ENCODE results near the gene BIN1.

DNA sequence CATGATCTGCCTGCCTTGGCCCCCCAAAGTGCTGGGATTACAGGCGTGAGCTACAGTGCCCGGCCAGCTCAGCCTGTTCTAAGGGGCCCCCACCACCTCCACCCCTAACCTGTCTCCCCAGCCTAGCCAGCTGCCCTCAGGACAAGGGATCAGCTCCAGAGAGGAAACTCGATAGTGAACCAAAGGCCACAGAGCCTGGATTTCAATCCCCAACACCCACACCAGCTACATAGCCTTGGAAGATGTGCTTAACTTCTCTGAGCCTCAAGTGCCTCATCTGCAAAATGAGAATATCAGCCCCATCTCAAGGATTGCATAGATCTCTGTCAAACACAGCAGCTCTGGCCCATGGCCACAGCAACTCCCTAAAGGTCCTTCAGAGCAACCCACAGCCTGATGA is 32.0 kb downstream of the BIN1 start:
- TF ChIP-seq, protein P1, sequence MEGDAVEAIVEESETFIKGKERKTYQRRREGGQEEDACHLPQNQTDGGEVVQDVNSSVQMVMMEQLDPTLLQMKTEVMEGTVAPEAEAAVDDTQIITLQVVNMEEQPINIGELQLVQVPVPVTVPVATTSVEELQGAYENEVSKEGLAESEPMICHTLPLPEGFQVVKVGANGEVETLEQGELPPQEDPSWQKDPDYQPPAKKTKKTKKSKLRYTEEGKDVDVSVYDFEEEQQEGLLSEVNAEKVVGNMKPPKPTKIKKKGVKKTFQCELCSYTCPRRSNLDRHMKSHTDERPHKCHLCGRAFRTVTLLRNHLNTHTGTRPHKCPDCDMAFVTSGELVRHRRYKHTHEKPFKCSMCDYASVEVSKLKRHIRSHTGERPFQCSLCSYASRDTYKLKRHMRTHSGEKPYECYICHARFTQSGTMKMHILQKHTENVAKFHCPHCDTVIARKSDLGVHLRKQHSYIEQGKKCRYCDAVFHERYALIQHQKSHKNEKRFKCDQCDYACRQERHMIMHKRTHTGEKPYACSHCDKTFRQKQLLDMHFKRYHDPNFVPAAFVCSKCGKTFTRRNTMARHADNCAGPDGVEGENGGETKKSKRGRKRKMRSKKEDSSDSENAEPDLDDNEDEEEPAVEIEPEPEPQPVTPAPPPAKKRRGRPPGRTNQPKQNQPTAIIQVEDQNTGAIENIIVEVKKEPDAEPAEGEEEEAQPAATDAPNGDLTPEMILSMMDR (IDR thresholded peaks at IDR 0.05; ENCODE audit: poor library complexity, severe bottlenecking) = no peak
- TF ChIP-seq, protein P2, sequence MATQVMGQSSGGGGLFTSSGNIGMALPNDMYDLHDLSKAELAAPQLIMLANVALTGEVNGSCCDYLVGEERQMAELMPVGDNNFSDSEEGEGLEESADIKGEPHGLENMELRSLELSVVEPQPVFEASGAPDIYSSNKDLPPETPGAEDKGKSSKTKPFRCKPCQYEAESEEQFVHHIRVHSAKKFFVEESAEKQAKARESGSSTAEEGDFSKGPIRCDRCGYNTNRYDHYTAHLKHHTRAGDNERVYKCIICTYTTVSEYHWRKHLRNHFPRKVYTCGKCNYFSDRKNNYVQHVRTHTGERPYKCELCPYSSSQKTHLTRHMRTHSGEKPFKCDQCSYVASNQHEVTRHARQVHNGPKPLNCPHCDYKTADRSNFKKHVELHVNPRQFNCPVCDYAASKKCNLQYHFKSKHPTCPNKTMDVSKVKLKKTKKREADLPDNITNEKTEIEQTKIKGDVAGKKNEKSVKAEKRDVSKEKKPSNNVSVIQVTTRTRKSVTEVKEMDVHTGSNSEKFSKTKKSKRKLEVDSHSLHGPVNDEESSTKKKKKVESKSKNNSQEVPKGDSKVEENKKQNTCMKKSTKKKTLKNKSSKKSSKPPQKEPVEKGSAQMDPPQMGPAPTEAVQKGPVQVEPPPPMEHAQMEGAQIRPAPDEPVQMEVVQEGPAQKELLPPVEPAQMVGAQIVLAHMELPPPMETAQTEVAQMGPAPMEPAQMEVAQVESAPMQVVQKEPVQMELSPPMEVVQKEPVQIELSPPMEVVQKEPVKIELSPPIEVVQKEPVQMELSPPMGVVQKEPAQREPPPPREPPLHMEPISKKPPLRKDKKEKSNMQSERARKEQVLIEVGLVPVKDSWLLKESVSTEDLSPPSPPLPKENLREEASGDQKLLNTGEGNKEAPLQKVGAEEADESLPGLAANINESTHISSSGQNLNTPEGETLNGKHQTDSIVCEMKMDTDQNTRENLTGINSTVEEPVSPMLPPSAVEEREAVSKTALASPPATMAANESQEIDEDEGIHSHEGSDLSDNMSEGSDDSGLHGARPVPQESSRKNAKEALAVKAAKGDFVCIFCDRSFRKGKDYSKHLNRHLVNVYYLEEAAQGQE (IDR thresholded peaks at IDR 0.05; ENCODE audit: borderline replicate concordance) = no peak
- no peak for TF ChIP-seq EZH2 (IDR thresholded peaks at IDR 0.05; ENCODE audit: borderline replicate concordance, insufficient read depth, low read length, poor library complexity, severe bottlenecking)
- no peak for TF ChIP-seq TAF1 (IDR thresholded peaks at IDR 0.05; ENCODE audit: low read depth)
- TF ChIP-seq EP300 (conservative IDR thresholded peaks at IDR 0.05; ENCODE audit: poor library complexity, severe bottlenecking) = no peak
- TF ChIP-seq POLR2AphosphoS5 (IDR thresholded peaks at IDR 0.05) = no peak
- no peak for TF ChIP-seq RAD21 (conservative IDR thresholded peaks at IDR 0.05)
- TF ChIP-seq SMC3 (conservative IDR thresholded peaks at IDR 0.05; ENCODE audit: poor library complexity) = no peak
- TF ChIP-seq MXI1 (conservative IDR thresholded peaks at IDR 0.05; ENCODE audit: poor library complexity, severe bottlenecking) = no peak
